GM19351 (cell line): Measurements from ENCODE around the gene HS6ST2.

Source experiments
- ATAC-seq: cut with Tn5 transposase; IDR thresholded peaks from one replicate; pipeline ENCODE4 v1.9.1; 2021; ENCODE audit warnings: mild to moderate bottlenecking, moderate library complexity; ENCODE audit not compliant: unreplicated experiment

HS6ST2 gene

GRCh38 chrX:132853040-132853439 lies 105.4 kb downstream of the HS6ST2 start:
- no peak for ATAC-seq

GRCh38 chrX:132848296-132848970 lies 110.0 kb downstream of the HS6ST2 start:
- no peak for ATAC-seq

- ATAC-seq: no peak
Measured at GRCh38 chrX:132843363-132843762, 115.1 kb downstream of the HS6ST2 start.

GRCh38 chrX:132842460-132843238 lies 115.8 kb downstream of the HS6ST2 start:
- no peak for ATAC-seq

- ATAC-seq: no peak
Measured at GRCh38 chrX:132837967-132838366, 120.5 kb downstream of the HS6ST2 start.

- no peak for ATAC-seq
Measured at GRCh38 chrX:132837126-132837525, 121.3 kb downstream of the HS6ST2 start.

- no peak for ATAC-seq
Measured at GRCh38 chrX:132836471-132836870, 122.0 kb downstream of the HS6ST2 start.

- no peak for ATAC-seq
Measured at GRCh38 chrX:132834741-132835140, 123.7 kb downstream of the HS6ST2 start.

GRCh38 chrX:132834109-132834508 lies 124.3 kb downstream of the HS6ST2 start:
- no peak for ATAC-seq

GRCh38 chrX:132833373-132833772 lies 125.1 kb downstream of the HS6ST2 start:
- ATAC-seq: no peak

GRCh38 chrX:132831336-132831973 lies 127.0 kb downstream of the HS6ST2 start:
- ATAC-seq: no peak

GRCh38 chrX:132822634-132823012 lies 135.8 kb downstream of the HS6ST2 start:
- peak; percentile 57 for ATAC-seq

GRCh38 chrX:132821974-132822633 lies 136.3 kb downstream of the HS6ST2 start:
- ATAC-seq: peak; percentile 21

- ATAC-seq: no peak
Measured at GRCh38 chrX:132820675-132821074, 137.8 kb downstream of the HS6ST2 start.

- no peak for ATAC-seq
Measured at GRCh38 chrX:132819711-132820264, 138.6 kb downstream of the HS6ST2 start.

GRCh38 chrX:132818638-132819037 lies 139.8 kb downstream of the HS6ST2 start:
- no peak for ATAC-seq

GRCh38 chrX:132815643-132816042 lies 142.8 kb downstream of the HS6ST2 start:
- peak; percentile 81 for ATAC-seq

GRCh38 chrX:132810964-132811712 lies 147.3 kb downstream of the HS6ST2 start:
- ATAC-seq: no peak

- ATAC-seq: no peak
Measured at GRCh38 chrX:132810488-132810887, 147.9 kb downstream of the HS6ST2 start.

- ATAC-seq: no peak
Measured at GRCh38 chrX:132809581-132809980, 148.8 kb downstream of the HS6ST2 start.
